Measurements from ENCODE around the gene IFITM2. TPM values are rescaled to one million over a fixed set of nuclear protein-coding genes. Genes with fewer than 3 reads are reported as not detected.

IFITM2 gene
- total RNA-seq, 2 donors from 2014 or later = 31.0 to 90.3 TPM

GRCh38 chr11:325796-326591 lies 18.4 kb downstream of the IFITM2 start:
- peak; percentile 3 for ATAC-seq

GRCh38 chr11:326592-326841 lies 18.9 kb downstream of the IFITM2 start:
- H3K4me3 ChIP-seq = no peak overlapping the region
- H3K27ac ChIP-seq = peak overlapping the region in 3 of 4 donors; percentile 64 to 81 (median 75)
- ATAC-seq (peak; percentile 5), DNase-seq (no peak)
- H3K27me3 ChIP-seq = no peaks in the 10 kb centered on the region
- peaks cover 16% of the 10 kb centered on the region for H3K4me1 ChIP-seq
- no peaks in the 10 kb centered on the region for H3K9me3 ChIP-seq
- TF ChIP-seq POLR2A (IDR thresholded peaks at IDR 0.05) (no peak), CTCF (IDR thresholded peaks at IDR 0.05) (no peak)
- intact Hi-C loops (cut with DNase I) = no loop called here
- 69% methylated on average over 5 to 6 of the region's 6 CpGs for WGBS, 2 donors
- no peaks in the 10 kb centered on the region for H3K36me3 ChIP-seq (replicated peaks in 1 of 2; ENCODE audit: insufficient read depth in 1 of 2, low read depth in 2 of 2)

More at GRCh38 chr11:325796-326591, 18.4 kb downstream of the IFITM2 start:
- H3K4me3 ChIP-seq = no peak overlapping the region
- H3K36me3 ChIP-seq (replicated peaks in 1 of 2; ENCODE audit: insufficient read depth in 1 of 2, low read depth in 2 of 2) = no peaks in the 10 kb centered on the region
- H3K27me3 ChIP-seq = no peaks in the 10 kb centered on the region
- 72 to 75% methylated on average over 24 to 30 of the region's 30 CpGs for WGBS, 2 donors
- H3K4me1 ChIP-seq = peaks cover 17% of the 10 kb centered on the region
- peak overlapping the region in 3 of 4 donors; percentile 64 to 81 (median 75) for H3K27ac ChIP-seq
- H3K9me3 ChIP-seq = no peaks in the 10 kb centered on the region
- intact Hi-C loops (cut with DNase I) = no loop called here
- DNase-seq = no peak
- TF ChIP-seq POLR2A (IDR thresholded peaks at IDR 0.05) = no peak
- TF ChIP-seq CTCF (IDR thresholded peaks at IDR 0.05) = no peak

DNA sequence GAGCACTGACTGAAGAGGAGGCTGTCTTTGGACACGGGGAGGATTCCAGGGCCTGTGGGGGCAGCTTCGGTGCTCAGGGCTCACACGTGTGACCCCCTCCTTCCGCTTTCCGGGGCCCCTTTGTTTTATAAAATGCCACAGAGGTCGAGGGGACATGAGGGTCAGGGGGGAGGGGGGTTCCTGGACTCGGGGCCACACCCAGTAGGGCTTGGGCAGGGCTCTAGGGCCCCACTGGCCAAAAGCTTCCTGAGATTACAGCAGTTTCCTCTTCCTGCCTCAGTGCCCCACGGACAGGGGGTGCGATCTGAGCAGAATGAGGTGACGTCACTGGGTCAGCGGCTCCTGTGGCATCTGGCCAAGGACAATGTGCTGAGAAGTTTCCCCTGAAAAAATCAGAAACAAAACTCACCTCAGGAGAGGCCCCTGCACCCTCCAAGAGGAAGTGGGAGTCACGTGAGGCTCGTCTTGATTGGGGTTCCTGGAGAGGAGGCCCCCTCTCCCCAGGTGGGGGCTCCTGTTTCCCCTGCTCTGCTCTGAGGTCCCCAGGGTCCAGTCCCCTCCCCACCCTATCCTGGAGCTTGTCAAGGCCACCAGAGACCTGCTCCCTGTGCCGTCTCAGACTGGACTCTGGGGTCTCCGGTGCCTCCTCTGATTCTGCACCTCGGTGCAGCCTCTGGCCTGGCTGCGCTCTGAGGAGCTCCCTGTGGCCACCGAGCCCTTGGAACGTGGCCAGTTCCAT lies 19.4 kb downstream of the IFITM2 start:
- no peak overlapping the region for H3K4me3 ChIP-seq
- TF ChIP-seq POLR2A (IDR thresholded peaks at IDR 0.05) (peak in 1 of 3 donors; percentile 16), CTCF (IDR thresholded peaks at IDR 0.05) (no peak)
- 14 to 19% methylated on average over 9 to 19 of the region's 19 CpGs for WGBS, 2 donors
- ATAC-seq (peak; percentile 78), DNase-seq (peak; percentile 70 to 89 (median 80))
- H3K27ac ChIP-seq = peak overlapping the region in 3 of 4 donors; percentile 64 to 81 (median 75)
- no peaks in the 10 kb centered on the region for H3K9me3 ChIP-seq
- H3K4me1 ChIP-seq = peaks cover 16% of the 10 kb centered on the region
- no peaks in the 10 kb centered on the region for H3K36me3 ChIP-seq (replicated peaks in 1 of 2; ENCODE audit: insufficient read depth in 1 of 2, low read depth in 2 of 2)
- no peaks in the 10 kb centered on the region for H3K27me3 ChIP-seq
- intact Hi-C loops (cut with DNase I) = no loop called here

GRCh38 chr11:327581-327923 lies 19.9 kb downstream of the IFITM2 start:
- intact Hi-C loops (cut with DNase I) = no loop called here
- no peak for ATAC-seq
- Histone ChIP-seq H3K4me3 (no peak overlapping the region), H3K36me3 (replicated peaks in 1 of 2; ENCODE audit: insufficient read depth in 1 of 2, low read depth in 2 of 2) (no peaks in the 10 kb centered on the region), H3K9me3 (no peaks in the 10 kb centered on the region), H3K27me3 (no peaks in the 10 kb centered on the region), H3K27ac (peak overlapping the region in 3 of 4 donors; percentile 64 to 81 (median 75)), H3K4me1 (peaks cover 16% of the 10 kb centered on the region)
- no peak for DNase-seq
- 92 to 95% methylated on average over 3 of the region's 3 CpGs for WGBS, 2 donors
- TF ChIP-seq POLR2A (IDR thresholded peaks at IDR 0.05) (no peak), CTCF (IDR thresholded peaks at IDR 0.05) (no peak)

All from body of pancreas (tissue), 4 donors.